ENCODE results near the gene ABI3BP.

The ABI3BP gene

DNA sequence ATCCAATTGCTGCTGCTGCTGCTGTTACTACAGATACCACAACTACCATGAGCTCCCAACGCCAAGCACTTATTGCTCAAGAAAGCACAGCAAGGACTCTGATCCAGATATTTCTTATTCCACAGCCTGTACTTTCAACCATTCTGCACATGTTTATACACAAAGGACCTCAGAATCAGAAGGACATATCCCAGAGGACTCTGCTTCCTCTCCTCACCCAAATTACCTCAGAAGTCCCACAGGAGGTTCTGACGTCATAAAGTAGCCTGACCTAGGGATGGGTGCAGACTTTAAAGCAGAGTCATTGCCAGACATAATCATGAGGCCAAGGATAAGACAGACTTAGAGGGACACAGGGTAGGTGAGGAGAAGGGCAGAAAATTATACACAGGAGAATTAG is 115.9 kb downstream of the ABI3BP start:
- no peak for DNase-seq (ENCODE audit: low spot score)
- no peak overlapping the region for H3K27ac ChIP-seq
- ChIA-PET CTCF (no interaction called here), POLR2A (ENCODE audit: low non-redundant PET) (no interaction called here)
- TF ChIP-seq, protein P1, sequence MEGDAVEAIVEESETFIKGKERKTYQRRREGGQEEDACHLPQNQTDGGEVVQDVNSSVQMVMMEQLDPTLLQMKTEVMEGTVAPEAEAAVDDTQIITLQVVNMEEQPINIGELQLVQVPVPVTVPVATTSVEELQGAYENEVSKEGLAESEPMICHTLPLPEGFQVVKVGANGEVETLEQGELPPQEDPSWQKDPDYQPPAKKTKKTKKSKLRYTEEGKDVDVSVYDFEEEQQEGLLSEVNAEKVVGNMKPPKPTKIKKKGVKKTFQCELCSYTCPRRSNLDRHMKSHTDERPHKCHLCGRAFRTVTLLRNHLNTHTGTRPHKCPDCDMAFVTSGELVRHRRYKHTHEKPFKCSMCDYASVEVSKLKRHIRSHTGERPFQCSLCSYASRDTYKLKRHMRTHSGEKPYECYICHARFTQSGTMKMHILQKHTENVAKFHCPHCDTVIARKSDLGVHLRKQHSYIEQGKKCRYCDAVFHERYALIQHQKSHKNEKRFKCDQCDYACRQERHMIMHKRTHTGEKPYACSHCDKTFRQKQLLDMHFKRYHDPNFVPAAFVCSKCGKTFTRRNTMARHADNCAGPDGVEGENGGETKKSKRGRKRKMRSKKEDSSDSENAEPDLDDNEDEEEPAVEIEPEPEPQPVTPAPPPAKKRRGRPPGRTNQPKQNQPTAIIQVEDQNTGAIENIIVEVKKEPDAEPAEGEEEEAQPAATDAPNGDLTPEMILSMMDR (conservative IDR thresholded peaks at IDR 0.05; ENCODE audit: low read depth), result no peak

DNA sequence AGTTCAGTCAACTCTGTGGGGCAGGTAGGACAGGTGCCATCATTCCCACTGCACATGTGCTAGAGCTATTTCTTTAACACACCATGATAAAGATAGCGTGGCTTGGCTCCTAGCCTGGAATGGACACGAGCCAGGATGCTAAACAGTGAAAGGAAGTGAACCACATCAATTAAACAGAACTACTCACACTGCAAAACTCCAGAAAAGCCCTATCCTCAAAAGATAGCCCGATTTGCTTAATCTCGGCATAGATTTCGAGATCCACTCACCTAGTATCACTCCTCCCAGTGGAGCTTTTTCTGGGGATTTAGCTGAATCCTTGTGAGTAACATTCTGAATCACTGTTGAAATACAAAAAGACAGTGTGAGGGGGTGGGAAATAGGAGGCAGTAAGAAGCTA is 118.0 kb downstream of the ABI3BP start:
- no peak overlapping the region for H3K27ac ChIP-seq
- CTCF ChIA-PET, result no interaction called here
- TF ChIP-seq, protein P1 (conservative IDR thresholded peaks at IDR 0.05; ENCODE audit: low read depth), result no peak
- peak; percentile 68 for DNase-seq (ENCODE audit: low spot score)
- POLR2A ChIA-PET (ENCODE audit: low non-redundant PET), result no interaction called here

DNA sequence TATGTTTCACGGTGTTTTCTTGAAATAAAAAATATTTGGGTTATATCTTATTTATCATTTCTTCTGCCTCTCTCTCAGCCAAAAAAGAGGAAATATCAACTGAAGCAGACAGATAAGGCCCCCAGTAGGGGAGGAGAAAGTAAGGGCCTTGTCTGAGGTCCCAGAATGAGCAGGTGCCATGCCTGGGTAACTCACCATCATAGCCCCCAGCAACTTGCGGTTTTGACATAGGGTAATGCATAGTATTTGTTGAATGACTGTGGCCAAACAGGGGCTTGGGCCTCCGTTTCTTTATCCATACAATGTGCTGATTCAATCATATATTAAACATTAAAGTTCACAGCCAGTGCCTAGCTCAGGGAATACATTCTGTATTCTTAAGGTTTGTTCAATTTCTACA is 119.6 kb downstream of the ABI3BP start:
- ChIA-PET POLR2A (ENCODE audit: low non-redundant PET) (no interaction called here), CTCF (interaction anchor here (0.8 kb wide), 1 partner anchor 51 kb away, joined by 3 read pairs; no protein-coding TSS in a partner anchor)
- TF ChIP-seq, protein P1 (conservative IDR thresholded peaks at IDR 0.05; ENCODE audit: low read depth), result no peak
- no peak overlapping the region for H3K27ac ChIP-seq
- no peak for DNase-seq (ENCODE audit: low spot score)

DNA sequence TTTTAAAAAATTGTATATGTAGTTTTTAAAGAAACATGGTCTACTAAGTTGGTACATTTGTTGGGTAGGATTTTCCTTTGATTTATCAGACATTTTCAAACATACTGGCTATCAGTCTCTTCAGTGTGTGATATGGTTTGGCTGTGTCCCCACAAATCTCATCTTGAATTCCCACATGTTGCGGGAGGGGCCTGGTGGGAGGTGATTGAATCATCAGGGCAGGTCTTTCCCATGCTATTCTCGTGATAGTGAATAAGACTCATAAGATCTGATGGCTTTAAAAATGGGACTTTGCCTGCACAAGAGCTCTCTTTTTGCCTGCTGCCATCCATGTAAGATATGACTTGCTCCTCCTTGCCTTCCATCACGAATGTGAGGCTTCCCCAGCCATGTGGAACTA is 121.9 kb downstream of the ABI3BP start:
- H3K27ac ChIP-seq, result no peak overlapping the region
- DNase-seq (ENCODE audit: low spot score), result no peak
- POLR2A ChIA-PET (ENCODE audit: low non-redundant PET), result no interaction called here
- CTCF ChIA-PET, result no interaction called here
- TF ChIP-seq, protein P1 (conservative IDR thresholded peaks at IDR 0.05; ENCODE audit: low read depth), result no peak

DNA sequence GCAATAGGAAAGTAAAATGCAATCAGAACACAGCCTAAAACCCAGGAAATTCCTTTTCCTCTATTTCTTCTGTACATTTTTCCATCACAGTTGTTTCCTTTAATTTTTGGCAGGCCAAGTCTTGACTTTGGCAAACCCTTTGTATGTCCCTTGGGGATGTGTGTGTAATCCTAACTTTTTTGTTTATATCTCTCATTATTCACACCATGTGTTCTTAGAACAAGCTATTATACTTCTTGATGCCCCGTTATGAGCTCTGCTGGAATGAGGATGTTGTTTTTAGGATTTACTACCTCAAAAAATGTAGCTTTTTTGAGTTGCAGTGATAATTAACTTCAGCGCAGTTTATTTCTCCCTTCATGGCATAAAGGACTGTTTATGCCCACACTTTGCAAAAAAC is 123.4 kb downstream of the ABI3BP start:
- no peak overlapping the region for H3K27ac ChIP-seq
- ChIA-PET CTCF (no interaction called here), POLR2A (ENCODE audit: low non-redundant PET) (no interaction called here)
- TF ChIP-seq, protein P1 (conservative IDR thresholded peaks at IDR 0.05; ENCODE audit: low read depth), result no peak
- no peak for DNase-seq (ENCODE audit: low spot score)

DNA sequence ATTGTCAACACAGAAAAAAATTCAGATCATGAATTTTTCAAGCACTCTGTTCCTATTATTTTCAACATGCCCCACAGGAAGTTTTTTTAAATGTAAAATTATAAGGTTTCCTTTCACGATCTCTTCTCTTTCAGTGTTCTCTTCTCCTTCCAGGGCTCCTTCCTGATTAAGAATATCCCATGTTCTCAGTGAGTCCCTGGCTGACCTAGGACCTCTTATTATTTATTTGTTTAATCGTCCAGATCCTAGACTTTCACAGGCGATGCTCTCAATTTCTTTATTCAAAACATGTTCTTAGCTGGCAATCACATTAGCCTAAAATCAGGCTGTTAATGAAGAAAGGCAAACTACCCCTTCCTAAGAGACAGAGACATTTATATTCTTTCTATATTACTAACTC is 124.3 kb downstream of the ABI3BP start:
- TF ChIP-seq, protein P1 (conservative IDR thresholded peaks at IDR 0.05; ENCODE audit: low read depth), result no peak
- H3K27ac ChIP-seq, result no peak overlapping the region
- no peak for DNase-seq (ENCODE audit: low spot score)
- ChIA-PET POLR2A (ENCODE audit: low non-redundant PET) (no interaction called here), CTCF (no interaction called here)

DNA sequence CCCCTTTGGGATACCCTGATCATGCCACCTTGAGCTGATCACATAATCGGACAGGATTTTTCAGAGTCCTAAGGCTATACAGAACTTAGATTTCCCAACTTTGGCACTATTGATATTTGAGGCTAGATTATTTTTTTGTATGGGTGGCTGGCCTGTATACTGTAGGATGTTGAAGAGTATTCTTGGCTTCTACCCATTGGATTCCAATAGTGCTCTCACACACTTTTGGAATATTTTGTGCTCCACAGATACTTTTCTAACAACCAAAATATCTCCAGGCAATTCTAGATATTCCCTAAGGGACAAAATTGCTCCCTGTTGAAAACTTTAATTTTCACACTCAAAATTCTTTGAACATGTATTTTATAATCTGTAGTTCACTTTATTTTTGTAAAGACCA is 125.1 kb downstream of the ABI3BP start:
- ChIA-PET POLR2A (ENCODE audit: low non-redundant PET) (no interaction called here), CTCF (no interaction called here)
- TF ChIP-seq, protein P1 (conservative IDR thresholded peaks at IDR 0.05; ENCODE audit: low read depth), result no peak
- no peak overlapping the region for H3K27ac ChIP-seq
- no peak for DNase-seq (ENCODE audit: low spot score)

All from RWPE1 (cell line).